GM21825 (cell line): ENCODE measurements around the gene PRSS37.
"Not testable (repeated sequence)": the region's sequence is repeated elsewhere in the genome, so short reads cannot be mapped to it uniquely, and the experiment has no call there.

Experiments used
- ATAC-seq: cut with Tn5 transposase; IDR thresholded peaks from one replicate; pipeline ENCODE4 v1.9.1; 2021; ENCODE audit warnings: mild to moderate bottlenecking, moderate library complexity; ENCODE audit not compliant: unreplicated experiment

The PRSS37 gene

DNA sequence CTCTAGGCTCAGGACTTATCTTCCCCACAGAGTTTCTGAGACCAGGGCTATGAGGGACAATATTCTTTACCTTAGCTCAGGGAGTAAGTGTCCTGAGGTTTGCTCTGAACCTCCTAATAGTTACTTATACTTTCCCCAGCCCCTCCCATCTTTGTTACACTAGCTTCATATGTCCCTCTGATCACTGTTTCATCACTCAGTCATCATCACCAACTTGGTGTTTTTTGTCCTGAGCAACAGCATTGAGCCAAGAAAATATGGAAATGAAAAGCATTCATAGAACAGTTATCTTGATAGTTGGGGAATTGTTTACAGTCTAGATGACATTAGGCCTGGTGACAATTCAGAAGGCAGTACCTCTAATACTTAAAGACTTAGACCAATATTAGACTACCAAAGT is at the start of gene PRSS37:
TSS of gene PRSS37 (minus strand) at position 101 of the 400 bp plus-strand sequence. CDS start 436 bp downstream, outside the sequence.
- no peak for ATAC-seq

- no peak for ATAC-seq
Measured at GRCh38 chr7:141889321-141889720, 48.0 kb upstream of the PRSS37 start.

GRCh38 chr7:141884539-141885225 is 43.4 kb upstream of the PRSS37 start:
- ATAC-seq = peak; percentile 86

DNA sequence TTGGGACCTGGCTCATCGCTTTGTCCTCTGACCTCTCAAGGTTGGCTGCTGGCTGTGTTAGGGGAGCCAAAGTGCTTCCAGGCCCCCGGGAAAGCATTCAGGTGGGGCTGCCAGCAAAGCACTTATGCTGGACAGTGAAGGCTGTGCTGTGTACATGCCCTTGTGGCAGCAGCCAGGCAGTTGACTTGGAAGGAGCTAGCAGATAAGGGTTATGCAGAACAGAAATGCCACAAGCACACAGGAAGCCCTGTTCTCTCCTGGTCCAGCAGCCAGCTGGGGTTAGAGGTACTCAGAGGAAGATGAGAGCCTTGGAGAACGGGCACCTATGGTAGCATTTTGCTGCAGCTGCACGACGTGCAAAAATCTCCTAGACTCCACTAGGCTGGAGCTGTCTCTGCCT is 39.7 kb upstream of the PRSS37 start:
- ATAC-seq = no peak

GRCh38 chr7:141877365-141877764 is 36.1 kb upstream of the PRSS37 start:
- ATAC-seq = no peak

DNA sequence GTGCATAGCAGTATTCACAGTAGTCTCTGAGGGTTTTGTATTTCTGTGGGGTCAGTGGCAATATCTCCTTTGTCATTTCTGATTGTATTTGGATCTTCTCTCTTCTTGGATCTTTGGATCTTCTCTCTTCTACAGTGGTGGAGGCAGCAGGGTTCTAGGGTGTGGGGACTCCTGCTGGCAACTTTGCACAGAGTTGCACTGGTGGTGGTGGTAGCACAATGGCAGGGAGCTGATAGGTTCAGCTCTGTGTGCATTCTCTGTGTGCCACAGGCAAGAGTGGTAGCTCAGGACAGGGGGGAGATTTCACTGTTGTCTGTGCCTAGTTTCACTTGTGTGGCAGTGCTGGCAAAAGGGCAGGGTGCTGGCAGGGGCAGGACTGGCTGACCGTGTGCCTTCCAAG is 35.1 kb upstream of the PRSS37 start:
- no peak for ATAC-seq

DNA sequence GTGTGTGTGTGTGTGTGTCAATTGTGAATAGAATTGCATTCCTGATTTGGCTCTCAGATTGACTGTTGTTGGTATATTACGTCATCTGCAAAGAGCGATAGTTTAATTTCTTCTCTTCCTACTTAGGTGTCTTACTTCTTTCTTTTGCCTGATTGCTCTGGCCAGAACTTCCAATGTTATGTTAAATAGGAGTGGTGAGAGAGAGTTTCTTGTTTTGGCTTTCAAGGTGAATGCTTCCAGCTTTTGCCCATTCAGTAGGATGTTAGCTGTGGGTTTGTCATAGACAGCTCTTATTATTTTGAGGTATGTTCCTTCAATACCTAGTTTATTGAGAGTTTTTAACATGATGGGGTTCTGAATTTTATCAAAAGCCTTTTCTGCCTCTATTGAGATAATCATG is 34.2 kb upstream of the PRSS37 start:
- no peak for ATAC-seq

- ATAC-seq = no peak
Measured at GRCh38 chr7:141874787-141875186, 33.5 kb upstream of the PRSS37 start.

GRCh38 chr7:141872931-141873330 is 31.6 kb upstream of the PRSS37 start:
- no peak for ATAC-seq

GRCh38 chr7:141866974-141867373 is 25.7 kb upstream of the PRSS37 start:
- ATAC-seq = no peak

- ATAC-seq = no peak
Measured at GRCh38 chr7:141864765-141865447, 23.6 kb upstream of the PRSS37 start.

DNA sequence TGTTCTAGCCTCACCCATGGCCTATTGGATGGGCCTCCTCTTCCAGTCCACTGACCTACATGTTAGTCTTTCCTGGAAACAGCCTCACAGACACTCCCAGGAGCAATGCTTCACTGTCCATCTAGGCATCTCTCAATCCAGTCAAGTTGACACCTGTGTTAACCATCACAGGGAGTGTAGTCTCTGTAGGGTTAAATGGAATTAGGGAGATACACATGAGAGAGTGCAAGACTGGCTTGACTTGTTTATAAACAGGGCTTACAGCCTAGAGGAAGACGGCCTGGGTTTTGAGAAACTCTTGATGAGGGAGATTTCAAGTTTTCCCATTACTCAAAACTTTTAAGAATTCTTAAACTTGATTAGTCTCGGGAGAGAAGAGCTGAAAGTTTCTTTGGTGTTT is 18.9 kb upstream of the PRSS37 start:
- no peak for ATAC-seq

DNA sequence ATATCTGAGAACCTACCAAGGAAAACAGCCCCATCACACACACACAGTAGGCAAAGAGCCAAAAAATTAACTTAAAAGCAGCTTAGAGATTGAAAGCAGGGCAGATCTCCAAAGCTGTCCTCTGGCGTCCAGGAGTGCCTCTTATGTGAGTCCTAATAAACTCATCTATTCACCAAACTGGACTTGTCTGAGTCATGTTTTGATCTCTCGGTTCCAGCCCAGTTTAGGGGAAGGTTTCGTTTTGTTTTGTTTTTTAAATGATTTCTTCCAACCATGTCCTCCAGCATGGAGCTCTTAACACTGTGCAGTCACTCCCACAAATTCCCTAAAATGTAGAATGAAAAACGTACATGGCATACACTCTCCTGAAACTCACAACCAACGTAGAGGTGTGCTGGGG is 6.7 kb upstream of the PRSS37 start:
- ATAC-seq = no peak

- ATAC-seq = no peak
Measured at GRCh38 chr7:141844256-141844655, 3.0 kb upstream of the PRSS37 start.

- ATAC-seq = no peak
Measured at GRCh38 chr7:141842904-141843303, 1.6 kb upstream of the PRSS37 start.

DNA sequence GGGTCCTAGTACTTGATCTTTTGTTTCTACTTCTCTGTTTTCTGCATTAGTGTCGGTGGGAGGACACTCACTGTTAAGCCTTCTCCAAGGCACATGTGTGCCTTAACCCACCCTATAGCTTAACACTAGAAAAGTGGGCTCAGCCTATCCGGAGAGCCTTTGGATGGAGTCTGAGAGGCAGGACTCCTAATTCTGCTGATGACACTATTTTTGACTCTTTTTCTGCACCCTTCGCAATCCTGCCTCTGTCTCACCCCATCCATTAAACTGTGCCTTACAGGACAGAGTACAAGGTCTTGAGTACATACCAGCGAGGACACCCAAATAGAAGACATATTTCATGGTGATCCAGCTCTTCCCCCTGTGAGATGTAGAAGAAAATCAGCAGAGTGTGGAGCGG is 577 bp downstream of the PRSS37 start:
- ATAC-seq = no peak

- ATAC-seq = no peak
Measured at GRCh38 chr7:141839256-141839655, 2.0 kb downstream of the PRSS37 start.

DNA sequence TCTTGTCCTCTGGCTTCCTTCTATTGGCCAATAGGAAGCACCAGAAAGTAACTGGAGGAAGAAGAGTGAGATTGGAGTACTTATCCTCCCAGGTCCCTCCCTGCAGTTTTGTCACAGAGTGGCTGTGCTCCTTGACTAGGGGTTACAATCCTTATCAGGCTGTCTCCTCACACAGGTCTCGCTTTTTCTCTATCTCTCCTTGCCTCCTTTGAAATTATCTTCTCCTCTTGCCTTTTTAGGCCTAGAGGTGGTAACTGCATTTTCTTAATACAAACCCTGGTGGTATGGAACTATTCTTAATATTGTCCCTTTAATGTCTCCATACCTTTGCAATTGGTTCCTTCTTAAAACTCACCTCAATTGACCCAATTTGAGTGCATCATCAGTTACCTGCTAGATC is 2.7 kb downstream of the PRSS37 start:
- ATAC-seq = no peak

GRCh38 chr7:141837683-141838082 is 3.6 kb downstream of the PRSS37 start:
- ATAC-seq = no peak

DNA sequence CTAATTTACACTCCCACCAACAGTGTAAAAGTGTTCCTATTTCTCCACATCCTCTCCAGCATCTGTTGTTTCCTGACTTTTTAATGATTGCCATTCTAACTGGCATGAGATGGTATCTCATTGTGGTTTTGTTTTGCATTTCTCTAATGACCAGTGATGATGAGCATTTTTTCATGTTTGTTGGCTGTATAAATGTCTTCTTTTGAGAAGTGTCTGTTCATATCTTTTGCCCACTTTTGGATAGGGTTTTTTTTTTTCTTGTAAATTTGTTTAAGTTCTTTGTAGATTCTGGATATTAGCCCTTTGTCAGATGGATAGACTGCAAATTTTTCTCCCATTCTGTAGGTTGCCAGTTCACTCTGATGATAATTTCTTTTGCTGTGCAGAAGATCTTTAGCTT is 18.9 kb downstream of the PRSS37 start:
- not testable (repeated sequence) for ATAC-seq

GRCh38 chr7:141820067-141820466 is 21.2 kb downstream of the PRSS37 start:
- ATAC-seq = no peak

GRCh38 chr7:141792526-141792925 is 48.8 kb downstream of the PRSS37 start:
- ATAC-seq = no peak

GRCh38 chr7:141789917-141790316 is 51.4 kb downstream of the PRSS37 start, which contains the start of gene TAS2R5:
Gene TAS2R5 (plus strand): TSS chr7:141790217. CDS start chr7:141790362, 145 bp downstream.
- no peak for ATAC-seq
